ENCODE results near the gene THAP7.

The THAP7 gene

GRCh38 chr22:20993304-20994127 is 8.4 kb downstream of the THAP7 start:
- no peak for DNase-seq (ENCODE audit: low spot score)

GRCh38 chr22:20992456-20993303 is 9.2 kb downstream of the THAP7 start:
- no peak for DNase-seq (ENCODE audit: low spot score)

- no peak for DNase-seq (ENCODE audit: low spot score)
Measured at GRCh38 chr22:20992056-20992442, 9.9 kb downstream of the THAP7 start.

- no peak for DNase-seq (ENCODE audit: low spot score)
Measured at GRCh38 chr22:20991252-20992055, 10.5 kb downstream of the THAP7 start.

GRCh38 chr22:20990184-20991180 is 11.4 kb downstream of the THAP7 start:
- no peak for DNase-seq (ENCODE audit: low spot score)

GRCh38 chr22:20989323-20990138 is 12.4 kb downstream of the THAP7 start:
- DNase-seq (ENCODE audit: low spot score), result no peak

GRCh38 chr22:20988573-20989322 is 13.2 kb downstream of the THAP7 start:
- no peak for DNase-seq (ENCODE audit: low spot score)

GRCh38 chr22:20987375-20987774 is 14.5 kb downstream of the THAP7 start:
- no peak for DNase-seq (ENCODE audit: low spot score)

- no peak for DNase-seq (ENCODE audit: low spot score)
Measured at GRCh38 chr22:20986365-20986764, 15.6 kb downstream of the THAP7 start.

GRCh38 chr22:20985720-20986119 is 16.2 kb downstream of the THAP7 start:
- DNase-seq (ENCODE audit: low spot score), result no peak

- DNase-seq (ENCODE audit: low spot score), result no peak
Measured at GRCh38 chr22:20983081-20983771, 18.7 kb downstream of the THAP7 start.

- DNase-seq (ENCODE audit: low spot score), result no peak
Measured at GRCh38 chr22:20982563-20982882, 19.4 kb downstream of the THAP7 start.

GRCh38 chr22:20981787-20982562 is 19.9 kb downstream of the THAP7 start, which contains the start of gene LZTR1:
TSS of gene LZTR1 (plus strand) at chr22:20982297. CDS start at chr22:20982372, 75 bp downstream.
- DNase-seq (ENCODE audit: low spot score), result peak; percentile 90

GRCh38 chr22:20980938-20981722 is 20.8 kb downstream of the THAP7 start:
- DNase-seq (ENCODE audit: low spot score), result no peak

GRCh38 chr22:20980523-20980922 is 21.4 kb downstream of the THAP7 start:
- no peak for DNase-seq (ENCODE audit: low spot score)

- DNase-seq (ENCODE audit: low spot score), result no peak
Measured at GRCh38 chr22:20979940-20980453, 21.9 kb downstream of the THAP7 start.

- DNase-seq (ENCODE audit: low spot score), result no peak
Measured at GRCh38 chr22:20979243-20979809, 22.6 kb downstream of the THAP7 start.

All from HuH-7.5 (cell line).